GM12875 (cell line): ENCODE results near the gene LNX1.

ENCODE experiments used
- H3K4me3 ChIP-seq: one replicate; pipeline ENCODE4 v1.5.1; 2011; ENCODE audit warnings: low read depth, low read length, control low read depth
- TF ChIP-seq, protein P1 (sequence below): IDR thresholded peaks from 2 replicates; pipeline ENCODE4 v1.5.1; 2011; ENCODE audit warnings: low read depth, mild to moderate bottlenecking, control low read depth, inconsistent platforms, low read length, moderate library complexity, borderline replicate concordance; ENCODE audit not compliant: insufficient read depth

Gene LNX1

DNA sequence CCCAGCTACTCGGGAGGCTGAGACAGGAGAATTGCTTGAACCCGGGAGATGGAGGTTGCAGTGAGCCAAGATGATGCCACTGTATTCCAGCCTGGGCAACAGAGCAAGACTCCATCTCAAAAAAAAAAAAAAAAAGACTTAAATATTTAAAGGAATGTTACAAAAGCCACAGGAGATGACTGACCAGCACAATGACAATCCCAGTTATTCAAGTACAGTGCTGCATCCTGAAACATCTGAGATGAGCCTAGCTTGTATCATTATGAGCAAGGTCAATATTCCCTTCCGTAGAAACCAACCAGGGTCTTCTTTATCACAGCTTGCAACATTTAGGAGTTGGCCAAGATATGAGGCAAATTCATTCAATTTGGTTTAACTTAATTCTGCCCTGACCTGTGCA, 38.6 kb downstream of the LNX1 start:
- TF ChIP-seq, protein P1, sequence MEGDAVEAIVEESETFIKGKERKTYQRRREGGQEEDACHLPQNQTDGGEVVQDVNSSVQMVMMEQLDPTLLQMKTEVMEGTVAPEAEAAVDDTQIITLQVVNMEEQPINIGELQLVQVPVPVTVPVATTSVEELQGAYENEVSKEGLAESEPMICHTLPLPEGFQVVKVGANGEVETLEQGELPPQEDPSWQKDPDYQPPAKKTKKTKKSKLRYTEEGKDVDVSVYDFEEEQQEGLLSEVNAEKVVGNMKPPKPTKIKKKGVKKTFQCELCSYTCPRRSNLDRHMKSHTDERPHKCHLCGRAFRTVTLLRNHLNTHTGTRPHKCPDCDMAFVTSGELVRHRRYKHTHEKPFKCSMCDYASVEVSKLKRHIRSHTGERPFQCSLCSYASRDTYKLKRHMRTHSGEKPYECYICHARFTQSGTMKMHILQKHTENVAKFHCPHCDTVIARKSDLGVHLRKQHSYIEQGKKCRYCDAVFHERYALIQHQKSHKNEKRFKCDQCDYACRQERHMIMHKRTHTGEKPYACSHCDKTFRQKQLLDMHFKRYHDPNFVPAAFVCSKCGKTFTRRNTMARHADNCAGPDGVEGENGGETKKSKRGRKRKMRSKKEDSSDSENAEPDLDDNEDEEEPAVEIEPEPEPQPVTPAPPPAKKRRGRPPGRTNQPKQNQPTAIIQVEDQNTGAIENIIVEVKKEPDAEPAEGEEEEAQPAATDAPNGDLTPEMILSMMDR = no peak
- H3K4me3 ChIP-seq = no peak overlapping the region

DNA sequence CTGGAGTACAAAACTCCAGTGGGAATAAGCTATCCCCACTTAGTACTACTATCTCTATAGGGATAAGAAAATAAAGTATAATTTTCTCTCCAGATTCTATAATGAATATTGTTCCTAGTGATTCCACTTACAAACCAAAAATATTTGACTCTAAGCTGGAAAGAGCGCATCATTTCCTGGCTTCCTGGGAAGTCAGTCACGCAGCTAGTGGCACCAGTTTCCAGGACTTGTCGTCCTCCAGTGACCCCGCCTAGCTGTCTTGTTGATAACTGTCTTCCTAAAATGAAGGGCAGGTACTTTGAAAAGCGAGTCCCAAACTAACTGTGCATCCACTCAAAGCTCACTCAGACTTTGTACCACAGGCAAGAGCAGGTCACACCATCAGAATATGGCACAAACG, 39.3 kb downstream of the LNX1 start:
- TF ChIP-seq, protein P1 = no peak
- H3K4me3 ChIP-seq = no peak overlapping the region

DNA sequence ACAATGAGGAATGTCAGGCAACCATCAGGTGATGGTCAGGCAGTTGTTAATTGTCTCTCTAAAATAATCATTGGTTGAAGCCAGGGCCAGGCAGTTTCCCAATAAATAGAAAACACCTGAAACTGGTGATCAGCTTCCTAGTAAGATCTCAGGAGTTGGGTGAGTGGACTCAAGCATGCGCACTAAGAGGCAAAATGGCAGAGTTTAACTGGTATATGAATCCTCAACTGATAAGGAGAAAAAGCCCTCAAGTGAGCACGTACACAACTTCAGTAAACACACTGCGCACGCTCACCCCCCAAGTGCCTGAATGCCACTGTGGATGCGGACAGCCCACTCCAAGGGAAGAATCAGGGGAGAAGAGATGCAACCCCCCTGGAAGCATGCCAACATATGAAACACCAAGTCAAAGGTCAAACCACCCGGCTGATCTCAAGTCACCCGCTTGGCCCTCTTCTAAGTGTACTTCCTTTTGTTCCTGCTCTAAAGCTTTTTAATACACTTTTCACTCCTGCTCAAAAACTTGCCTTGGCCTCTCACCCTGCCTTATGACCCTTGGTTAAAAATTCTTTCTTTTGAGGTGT, 39.9 kb downstream of the LNX1 start:
- TF ChIP-seq, protein P1 = no peak
- no peak overlapping the region for H3K4me3 ChIP-seq

DNA sequence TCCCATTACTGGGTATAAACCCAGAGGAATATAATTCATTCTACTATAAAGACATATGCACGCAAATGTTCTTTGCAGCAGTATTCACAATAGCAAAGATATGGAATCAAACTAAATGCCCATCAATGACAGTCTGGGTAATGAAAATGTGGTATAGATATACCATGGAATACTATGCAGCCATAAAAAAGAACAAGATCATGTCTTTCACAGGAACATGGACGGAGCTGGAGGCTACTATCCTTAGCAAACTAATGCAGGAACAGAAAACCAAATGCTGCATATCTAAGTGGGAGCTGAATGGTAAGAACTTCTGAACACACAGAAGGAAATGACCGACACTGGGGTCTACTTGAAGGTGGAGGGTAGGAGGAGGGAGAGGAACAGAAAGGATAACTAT, 42.6 kb downstream of the LNX1 start:
- TF ChIP-seq, protein P1 = no peak
- no peak overlapping the region for H3K4me3 ChIP-seq

DNA sequence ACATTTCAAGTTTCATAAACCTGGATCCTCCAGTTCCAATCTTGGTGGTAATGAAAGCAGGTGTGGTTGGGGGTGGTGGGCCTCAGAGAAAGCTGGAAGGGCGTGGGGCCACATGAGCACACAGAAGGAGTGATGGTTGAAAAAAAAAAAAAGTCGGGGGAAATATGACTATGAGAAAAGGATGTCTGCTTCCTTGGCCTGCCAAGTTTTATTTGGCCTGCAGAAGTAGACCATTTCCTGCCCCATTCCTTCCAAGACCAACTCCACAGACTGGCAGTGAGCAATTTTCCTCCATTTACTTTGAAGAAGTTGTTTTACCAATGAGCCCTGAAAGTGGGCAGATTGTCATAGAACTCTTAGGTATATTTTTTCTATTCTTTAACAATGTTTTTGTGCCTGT, 43.3 kb downstream of the LNX1 start:
- TF ChIP-seq, protein P1 = no peak
- H3K4me3 ChIP-seq = no peak overlapping the region

DNA sequence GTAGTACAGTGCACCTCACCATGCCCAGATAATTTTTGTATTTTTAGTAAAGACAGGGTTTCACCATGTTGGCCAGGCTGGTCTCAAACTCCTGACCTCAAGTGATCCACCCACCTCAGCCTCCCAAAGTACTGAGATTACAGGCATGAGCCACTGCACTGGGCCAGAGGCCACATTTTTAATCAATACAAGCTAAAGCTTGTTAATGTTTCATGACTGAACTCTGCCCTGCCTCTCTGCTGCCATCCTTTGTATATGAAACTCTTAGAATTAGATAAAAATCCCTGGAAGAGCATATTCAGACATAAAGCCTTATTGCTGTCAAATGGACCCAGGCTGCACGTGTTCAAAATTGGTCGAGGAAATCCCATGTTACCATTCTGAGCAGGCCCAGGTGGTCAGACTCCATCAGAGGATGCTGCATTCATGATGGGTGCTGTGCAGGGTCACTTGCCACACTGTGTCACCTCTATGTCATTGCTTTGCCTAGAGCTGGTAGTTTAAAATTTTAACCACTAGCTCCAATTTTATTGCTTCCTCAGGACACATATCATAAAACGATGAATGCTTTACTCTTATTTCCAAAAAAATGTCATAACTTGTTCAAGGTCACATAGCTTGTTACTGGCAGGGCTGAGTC, 45.2 kb downstream of the LNX1 start:
- H3K4me3 ChIP-seq = no peak overlapping the region
- TF ChIP-seq, protein P1 = no peak

DNA sequence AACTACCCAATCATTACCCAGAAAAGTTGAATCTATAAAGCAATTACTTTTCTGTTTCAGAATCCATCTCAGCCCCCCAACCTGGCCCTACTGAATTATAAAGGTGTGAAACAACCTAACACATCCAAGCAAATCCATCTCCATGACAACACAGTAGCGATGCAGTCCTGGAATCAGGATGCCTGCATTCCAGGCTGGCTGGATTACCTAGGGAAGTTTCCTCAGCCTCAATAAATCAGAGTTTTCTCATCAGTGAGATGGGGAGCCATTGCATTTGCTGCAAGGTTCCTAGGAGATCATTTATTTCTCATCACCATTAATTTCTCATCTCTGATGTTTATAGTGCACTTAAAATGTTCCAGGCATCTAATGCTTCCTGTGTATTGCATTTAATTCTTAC, 46.0 kb downstream of the LNX1 start:
- no peak overlapping the region for H3K4me3 ChIP-seq
- TF ChIP-seq, protein P1 = no peak
